ENCODE measurements around the gene RSRP1.
"Not testable (repeated sequence)": the region's sequence is repeated elsewhere in the genome, so short reads cannot be mapped to it uniquely, and the experiment has no call there.

The RSRP1 gene, protein sequence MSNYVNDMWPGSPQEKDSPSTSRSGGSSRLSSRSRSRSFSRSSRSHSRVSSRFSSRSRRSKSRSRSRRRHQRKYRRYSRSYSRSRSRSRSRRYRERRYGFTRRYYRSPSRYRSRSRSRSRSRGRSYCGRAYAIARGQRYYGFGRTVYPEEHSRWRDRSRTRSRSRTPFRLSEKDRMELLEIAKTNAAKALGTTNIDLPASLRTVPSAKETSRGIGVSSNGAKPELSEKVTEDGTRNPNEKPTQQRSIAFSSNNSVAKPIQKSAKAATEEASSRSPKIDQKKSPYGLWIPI

DNA sequence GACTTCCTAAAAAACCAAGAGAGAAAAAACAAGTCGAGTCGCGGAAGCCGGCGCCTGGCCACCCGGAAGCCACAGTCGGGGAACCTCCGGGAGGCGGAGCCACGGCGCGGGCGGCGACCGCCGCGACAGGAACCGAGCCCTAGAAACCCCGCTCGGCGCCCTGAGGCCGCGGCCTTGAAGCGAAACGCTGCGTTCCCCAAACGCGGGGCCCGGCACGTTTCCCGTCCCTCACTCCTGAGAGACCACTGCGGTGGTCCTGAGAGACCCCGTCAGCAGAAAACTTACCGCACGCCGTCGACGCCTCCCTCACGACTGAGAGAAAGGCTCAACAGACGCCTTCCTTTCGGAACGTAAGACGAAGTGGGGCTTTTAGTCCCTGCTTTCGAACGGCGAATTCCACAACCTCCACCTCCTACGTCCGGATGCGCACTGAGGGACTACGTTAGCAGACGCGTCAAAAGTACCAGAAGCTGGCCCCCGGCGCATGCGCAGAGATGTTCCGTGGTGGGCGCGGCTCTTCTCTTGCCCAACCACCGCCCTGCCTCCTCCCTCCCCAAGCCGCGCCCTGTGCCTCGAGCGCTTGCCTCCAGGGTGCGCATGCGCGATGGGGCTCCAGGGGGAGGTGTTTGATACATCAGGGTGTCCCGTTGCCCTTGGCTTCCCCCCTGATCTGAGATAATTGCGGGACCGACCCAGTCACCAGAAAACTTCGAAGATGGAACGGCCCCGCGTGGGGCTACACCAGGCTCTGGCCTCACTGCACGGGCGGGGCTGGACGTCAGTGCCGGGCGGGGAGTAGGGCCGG, at the start of gene RSRP1:
TSS of gene RSRP1 (minus strand) at position 431 of the 805 bp plus-strand sequence. CDS start 491 bp downstream, outside the sequence.
- FAIRE-seq: no peak

DNA sequence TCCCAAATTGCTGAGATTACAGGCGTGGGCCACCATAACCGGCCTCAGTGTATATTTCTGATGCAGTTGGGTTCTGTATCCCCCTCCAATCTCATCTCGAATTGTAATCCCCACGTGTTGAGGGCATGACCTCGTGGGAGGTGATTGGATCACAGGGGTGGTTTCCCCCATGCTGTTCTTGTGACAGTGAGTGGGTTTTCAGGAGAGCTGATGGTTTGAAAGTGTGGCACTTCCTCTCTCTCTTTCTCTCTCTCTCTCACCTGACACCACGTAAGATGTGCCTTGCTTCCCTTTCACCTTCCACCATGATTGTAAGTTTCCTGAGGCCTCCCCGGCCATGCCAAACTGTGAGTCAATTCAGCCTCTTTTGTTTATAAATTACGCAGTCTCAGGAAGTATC, 49.2 kb upstream of the RSRP1 start:
- FAIRE-seq: not testable (repeated sequence)

DNA sequence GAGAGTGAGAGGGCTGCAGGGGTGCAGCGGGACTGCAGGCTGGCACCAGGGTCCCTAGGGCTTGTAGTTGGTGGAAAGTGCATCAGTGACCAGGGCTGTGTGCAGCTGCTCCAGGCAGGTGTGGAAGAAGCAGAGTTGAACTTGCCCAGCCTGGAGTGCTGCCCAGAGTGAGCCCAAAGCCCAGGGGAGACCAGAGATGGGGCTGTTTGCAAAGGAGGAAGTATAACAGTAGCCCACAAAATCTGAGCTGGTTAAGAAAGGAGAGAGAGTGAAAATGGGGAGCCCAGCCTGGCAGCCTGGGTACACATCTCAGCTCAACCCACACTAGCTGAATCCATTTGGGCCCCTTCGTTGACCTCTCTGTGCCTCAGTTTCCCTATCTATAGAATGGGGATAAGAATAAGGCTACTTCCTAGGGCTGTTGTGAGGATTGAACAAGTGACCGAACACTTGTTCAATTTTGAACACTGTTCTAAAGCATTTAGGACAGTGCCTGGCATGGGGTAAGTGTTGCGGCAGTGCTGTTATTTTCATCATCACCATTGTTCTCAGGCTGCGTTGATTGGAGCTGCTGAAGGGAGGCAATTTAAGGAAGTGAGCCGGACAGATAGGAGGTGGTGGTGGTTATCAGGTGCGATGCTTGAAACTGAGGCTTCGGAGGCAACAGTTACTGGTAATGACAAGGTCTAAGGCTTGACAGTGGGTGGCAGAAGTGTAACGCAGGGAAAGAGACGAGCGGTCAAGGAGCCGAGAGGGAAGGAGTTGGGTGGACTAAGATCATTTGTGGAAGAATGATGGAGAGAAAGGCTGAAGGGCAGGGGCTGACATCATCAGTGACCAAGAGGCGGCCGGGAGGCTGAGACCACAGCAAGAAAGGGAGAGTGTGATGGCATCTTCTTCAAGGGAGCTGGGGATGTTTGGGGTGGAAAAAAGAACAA, 47.9 kb upstream of the RSRP1 start:
- FAIRE-seq: not testable (repeated sequence)

DNA sequence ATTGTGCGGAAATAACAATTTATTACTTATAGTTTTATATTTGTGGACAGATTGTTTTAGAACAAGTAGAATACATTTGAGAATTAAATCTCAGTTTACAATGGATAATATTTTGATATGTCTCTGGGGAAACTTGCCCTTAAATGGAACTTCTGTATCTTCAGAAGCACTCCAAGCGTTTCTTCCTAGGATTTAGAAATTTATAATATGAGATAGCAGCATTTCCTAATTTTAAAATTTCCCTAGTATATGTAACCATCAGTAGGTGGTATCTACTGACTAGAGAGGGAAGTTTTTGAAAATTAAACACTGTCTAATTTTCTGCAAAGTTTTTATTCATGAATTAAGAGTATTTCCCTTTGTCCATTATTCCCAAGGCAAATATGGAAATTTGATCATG, 46.2 kb upstream of the RSRP1 start:
- FAIRE-seq: not testable (repeated sequence)

DNA sequence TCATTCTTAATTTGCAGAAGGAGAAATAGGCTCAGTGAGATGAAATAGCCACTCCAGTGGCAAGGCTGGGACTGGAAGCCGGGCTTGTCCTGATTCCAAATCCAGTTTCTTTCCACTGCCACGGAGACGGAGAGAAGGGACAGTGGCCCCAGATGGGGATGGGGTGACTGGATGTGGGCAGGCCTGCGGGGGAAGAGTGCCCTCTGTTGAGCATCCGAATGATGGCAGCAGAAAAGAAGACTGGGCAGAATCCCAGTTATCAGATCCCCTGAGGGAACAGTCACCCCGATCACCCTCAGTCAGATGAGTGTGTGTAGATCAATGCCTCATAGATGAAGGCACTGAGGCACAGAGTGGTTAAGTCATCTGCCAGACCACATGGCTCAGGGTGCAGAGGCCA, 42.8 kb upstream of the RSRP1 start:
- FAIRE-seq: peak; percentile 62

DNA sequence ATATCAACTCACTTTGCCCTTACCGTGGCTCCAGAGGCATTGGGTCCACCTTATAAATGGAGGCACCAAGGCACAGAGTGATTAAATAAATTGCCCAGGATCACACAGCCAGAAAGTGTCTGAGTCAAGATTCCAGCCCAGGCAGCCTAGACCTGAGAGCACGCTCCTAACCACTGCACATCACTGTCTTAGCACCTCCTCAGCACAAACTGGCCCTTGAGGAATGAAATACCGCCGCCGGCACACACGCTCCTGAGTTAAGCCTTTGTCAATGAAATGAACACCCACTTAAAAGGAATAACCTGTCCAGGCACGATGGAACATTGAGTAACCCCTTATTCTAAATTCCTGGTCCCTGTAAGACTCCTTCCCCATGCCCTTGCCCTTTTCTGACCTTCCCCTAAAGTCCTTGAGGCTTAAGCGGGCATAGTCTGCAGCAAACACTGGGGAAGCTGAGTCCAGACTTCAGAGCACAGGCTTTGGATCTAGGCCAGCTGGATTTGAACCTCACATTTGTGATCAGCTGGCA, 41.4 kb upstream of the RSRP1 start:
- FAIRE-seq: not testable (repeated sequence)

DNA sequence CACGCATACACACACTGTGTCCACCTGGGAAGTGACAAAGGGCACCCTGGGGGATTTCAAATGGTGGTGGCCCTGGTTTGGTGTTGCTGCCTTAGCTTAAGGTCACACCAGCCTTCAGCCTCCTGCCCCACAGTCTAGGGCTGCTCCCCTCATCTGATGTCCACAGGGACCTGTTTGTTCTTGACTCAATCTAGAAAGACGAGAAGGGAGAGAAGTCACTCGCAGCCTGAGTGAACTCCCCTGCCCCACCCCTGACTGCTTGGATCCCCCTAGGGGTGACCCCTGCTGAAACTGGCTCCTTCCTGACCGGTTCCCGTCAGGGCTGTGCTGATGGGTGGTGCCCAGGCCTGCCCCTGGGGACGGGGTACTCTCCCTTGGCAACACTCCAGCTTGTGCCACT, 39.9 kb upstream of the RSRP1 start:
- not testable (repeated sequence) for FAIRE-seq

DNA sequence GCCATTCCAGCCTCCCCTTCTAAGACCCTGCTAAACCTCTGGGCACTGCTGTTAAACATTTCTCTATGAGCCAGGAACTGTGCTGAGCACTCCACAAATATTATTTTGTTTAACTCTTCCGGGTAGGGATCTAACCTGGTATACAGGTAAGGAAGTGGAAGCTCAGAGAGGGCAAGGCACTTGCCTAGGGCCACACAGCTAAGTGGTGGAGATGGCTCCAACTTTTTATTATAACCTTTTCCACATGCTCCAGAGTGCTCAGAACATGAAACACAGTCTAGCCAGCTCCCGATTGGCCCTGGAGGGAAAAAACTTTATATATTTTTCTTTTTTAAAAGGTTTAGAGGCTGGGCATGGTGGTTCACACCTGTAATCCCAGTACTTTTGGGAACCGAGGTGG, 38.6 kb upstream of the RSRP1 start:
- FAIRE-seq: not testable (repeated sequence)

DNA sequence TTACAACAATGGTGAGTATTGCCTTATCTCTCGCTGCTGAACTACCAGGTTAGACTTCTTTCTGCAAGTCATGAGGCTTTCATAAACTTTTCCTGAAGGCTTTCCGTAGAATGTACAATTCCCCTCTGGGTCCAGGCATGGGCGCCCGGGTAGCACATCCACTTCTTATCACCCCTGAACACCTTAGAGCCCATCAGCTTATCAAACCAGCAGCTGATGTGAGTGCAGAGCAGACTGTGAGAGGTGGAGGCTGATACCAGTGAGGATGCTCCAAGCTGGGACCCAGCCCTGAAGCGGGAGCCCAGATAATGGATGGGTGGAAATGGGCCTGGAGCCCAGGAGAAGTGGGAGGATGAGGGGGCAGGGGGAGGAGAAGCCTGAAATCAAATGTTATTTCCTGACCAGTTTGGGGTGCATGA, 32.4 kb upstream of the RSRP1 start:
- FAIRE-seq: not testable (repeated sequence)

DNA sequence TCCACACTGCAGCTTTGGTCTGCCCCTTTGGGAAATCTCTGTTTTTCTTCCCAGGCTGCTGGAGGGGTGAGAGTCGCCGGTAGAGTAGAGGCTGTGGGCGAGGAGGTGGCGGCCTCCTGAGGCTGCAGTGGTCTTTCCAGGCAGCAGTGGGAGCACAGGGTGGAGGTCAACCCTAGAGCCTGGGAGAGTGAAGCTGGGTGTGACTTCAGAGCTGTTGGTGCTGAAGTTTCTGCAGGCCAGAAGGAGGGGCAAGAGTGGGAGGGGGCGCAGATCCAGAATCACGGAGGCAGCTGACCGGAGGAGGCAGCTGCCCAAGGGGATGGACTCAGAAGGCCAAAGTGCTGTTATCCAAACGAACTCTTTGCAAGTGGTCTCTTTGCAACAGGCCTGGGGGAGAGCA, 31.5 kb upstream of the RSRP1 start:
- FAIRE-seq: not testable (repeated sequence)

DNA sequence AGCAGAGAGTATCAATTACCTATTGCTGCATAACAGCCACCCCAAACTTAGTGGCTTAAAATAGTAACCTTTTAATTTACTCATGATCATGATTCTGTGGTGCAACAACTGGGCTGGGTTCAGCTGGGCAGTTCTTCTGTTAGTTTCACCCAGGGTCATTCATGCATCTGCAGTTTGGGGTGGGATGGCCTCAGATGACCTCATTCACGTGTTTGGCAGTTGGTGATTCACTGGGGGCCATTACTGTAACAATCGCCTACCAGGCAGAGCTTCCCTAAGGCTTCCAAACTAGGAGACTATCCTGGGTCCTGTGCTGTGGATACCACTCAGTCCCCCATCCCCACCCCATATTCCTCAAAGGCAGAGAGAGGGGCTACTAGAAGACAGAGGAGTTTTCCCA, 31.1 kb upstream of the RSRP1 start:
- FAIRE-seq: not testable (repeated sequence)

DNA sequence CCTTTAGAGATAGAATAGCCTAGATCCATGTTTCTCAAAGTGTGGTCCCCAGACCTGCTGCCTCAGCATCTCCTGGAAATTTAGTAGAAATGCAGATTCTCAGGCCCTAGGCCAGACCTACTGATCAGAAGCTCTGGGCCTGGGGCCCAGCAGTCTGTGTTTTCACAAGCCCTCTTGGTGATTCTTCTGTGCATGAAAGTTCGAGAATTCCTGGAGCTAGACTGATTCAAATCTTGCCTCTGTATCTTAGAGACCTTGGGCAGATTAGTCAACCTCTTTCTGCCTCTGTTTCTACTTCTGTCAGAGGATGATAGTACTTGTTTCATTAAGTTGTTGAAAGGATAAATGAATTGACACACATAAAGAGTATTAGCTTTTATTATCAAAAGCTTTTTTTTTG, 30.0 kb upstream of the RSRP1 start:
- not testable (repeated sequence) for FAIRE-seq

DNA sequence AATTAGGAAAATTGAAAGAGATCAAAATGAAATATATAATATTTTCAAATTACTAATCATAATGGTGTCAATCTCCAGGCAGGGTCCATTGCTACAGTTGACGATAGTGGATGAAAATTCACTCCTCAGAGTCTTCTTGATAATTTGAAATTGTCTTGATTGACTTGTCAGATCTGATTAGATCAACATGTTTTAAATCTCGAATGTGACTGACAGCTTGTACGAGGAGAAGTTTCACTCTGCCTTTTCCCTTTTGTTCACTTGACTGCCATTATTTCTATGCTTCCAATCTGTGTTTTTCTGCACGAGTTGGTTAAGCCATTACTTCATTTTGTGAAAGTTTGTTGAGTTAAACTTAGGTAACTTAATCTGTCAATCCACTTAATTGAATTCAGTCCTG, 28.4 kb upstream of the RSRP1 start:
- FAIRE-seq: peak; percentile 28

DNA sequence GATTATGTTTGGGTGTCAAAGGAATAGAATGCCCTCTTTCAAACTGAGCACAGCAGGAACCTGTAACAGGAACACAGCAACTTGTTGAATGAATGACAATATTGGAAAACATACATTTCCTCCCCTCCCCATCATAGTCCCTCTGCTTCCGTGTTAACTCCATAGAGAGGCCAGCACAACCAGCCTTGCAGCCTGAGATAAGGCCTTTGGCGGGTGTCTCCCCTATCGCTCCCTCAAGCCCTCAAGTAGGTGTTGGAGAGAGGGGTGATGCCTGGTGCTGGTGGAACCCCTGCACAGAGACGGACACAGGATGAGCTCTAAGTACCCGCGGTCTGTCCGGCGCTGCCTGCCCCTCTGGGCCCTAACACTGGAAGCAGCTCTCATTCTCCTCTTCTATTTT, 25.0 kb upstream of the RSRP1 start, which contains the start of gene RHD:
TSS of gene RHD (plus strand) at position 272 of the 400 bp plus-strand sequence. CDS start at position 311, 39 bp downstream.
- not testable (repeated sequence) for FAIRE-seq

DNA sequence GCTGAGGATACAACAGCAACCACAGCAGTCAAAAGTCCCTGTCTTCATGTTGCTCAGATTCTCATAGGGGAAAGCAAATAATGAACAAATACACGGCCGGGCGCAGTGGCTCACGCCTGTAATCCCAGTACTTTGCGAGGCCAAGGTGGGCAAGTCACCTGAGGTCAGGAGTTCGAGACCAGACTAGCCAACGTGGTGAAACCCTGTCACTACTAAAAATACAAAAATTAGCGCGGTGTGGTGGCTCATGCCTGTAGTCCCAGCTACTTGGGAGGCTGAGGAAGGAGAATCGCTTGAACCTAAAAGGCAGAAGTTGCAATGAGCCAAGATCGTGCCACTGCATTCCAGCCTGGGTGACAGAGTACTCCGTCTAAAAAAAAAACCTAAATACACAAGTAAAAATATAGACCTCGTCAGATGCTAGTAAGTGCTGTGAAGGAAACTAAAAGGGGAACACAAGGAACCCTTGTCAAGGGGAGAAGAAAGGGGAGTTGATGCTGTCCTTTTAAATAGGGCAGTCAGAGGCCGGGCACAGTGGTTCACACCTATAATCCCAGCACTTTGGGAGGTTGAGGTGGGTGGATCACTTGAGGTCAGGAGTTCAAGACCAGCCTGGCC, 21.0 kb upstream of the RSRP1 start:
- FAIRE-seq: not testable (repeated sequence)

DNA sequence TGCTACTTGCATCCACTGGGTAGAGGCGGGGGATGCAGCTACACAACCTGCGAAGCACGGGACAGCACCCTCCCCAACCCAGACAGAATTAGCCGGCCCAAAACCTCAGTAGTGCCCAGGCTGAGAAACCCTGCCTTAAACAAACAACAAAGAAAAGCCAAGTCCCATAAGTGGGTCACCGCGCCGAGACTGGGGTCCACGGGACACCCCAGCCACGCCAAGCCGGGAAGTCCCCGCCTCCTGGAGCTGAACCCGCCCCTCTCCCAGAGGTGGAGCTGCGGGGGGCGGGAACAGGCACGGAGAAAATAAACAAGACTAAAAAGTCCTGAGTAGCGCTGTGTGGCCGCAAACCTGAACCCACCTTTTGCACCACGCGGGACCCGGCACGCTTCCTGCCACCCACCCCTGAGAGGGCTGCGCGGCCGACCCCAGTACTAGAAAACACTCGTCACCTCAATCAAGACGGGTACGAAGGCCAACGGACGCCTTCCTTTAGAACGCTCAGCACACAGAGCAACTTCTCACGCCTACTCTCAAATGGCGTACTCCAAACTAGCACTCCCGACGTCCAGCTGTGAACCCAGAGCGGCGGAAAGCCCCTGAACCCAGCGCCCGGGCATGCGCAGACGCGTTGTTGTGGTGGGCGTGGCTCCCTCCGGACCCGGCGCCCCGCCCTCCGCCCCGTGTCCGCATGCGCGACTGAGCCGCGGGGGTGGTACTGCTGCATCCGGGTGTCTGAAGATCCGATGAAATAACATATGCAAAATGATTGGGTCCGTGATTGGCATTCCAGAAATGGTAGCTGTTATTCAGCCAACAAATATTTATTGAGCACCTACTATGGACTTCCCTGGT, 20.3 kb upstream of the RSRP1 start:
- peak; percentile 89 for FAIRE-seq

DNA sequence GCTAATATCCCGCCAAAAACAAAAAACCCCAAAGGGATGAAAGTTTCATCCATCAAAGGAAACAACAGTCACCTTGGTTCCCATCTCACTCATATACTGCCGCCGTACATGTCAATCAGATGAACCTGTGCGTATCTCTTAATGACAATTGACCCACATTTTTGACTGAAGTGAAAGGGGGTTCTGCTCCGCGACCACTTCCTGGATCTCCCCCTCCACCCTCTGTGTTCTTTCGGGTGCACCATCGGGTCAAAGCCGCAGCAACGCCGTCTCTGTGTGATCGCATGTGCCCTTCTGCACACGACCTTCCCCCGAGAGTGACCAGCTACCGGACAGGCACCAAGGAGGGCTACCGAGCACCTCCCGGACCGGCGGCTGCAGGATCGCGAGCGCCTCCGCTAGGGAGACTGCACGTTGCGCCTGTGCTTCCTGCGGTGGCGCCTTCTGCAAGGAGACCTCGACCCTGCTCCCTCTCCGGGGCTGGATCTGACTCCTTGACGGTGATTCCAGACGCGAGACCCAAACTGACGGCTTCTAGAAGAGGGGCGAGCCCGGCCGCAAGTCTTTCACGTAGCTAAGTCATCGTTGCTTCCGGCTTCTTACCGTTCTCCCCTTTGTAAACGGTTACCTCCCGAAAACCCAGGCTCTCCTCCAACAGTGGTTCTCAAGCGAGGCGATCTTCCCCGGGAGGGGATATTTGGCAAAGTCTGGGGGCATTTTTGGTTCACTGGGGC, 19.5 kb upstream of the RSRP1 start:
- not testable (repeated sequence) for FAIRE-seq

DNA sequence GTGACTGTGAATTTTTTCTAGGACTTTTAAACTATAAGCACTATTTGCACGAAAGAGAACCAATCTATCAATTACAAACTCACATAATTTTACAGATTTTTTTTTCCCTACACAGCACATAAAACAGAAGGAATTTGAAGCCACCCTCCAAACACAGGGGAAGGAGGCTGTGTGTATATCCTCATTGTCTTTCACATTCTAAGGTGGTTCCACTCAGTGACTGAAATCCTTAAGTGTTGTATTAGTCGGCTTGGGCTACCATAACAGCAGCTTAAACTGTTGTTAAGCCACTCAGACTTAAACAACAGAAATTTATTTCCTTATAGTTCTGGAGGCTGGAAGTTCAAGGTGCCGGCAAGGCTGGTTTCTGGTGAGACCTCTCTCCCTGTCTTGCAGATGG, 13.1 kb upstream of the RSRP1 start:
- FAIRE-seq: not testable (repeated sequence)

DNA sequence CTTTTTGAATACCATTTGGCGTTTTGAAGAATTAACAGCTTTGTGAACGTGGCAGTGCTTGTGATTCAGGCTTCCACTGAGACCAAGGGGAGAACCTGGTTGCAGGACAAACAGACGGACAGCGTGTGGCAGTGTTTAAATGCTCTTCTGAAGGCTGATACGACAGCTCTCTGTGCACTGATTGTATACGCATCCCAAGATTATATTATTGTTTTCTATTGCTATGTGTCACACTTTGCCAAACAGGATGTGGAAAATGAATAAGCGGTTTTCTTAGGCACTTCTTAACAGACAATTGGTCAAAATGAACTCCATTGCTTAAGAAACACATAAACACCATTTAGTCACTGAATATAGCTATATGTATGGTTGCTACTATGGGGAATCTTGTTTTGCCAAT, 12.6 kb upstream of the RSRP1 start:
- not testable (repeated sequence) for FAIRE-seq

DNA sequence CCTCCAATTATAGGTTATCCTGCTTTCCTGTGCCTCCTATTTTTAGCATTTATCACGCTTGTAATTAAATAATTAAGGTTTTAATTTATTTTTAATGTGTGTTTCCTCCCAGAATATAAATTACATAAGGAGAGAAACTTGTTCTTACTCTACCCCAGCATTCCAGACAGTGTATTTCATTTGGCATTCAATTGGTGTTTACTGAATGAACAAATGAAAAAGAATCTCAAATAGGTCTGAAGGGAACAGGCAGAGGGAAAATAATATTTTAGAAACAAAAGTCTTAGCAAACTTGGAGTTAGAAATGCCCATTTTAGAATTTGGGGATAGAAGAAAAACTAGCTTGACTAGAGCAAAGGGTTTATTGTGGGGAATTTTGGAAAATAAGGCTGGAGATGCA, 9.9 kb upstream of the RSRP1 start:
- FAIRE-seq: no peak

All from TTC549 (cell line).